GM12875 (cell line): ENCODE results near the gene RASGEF1B.
A peak's percentile ranks its signal among the peaks of the same experiment; 100 is the strongest.

Source experiments
- H3K4me3 ChIP-seq: one replicate; pipeline ENCODE4 v1.5.1; 2011; ENCODE audit warnings: low read depth, low read length, control low read depth
- TF ChIP-seq, protein P1 (sequence below): IDR thresholded peaks from 2 replicates; pipeline ENCODE4 v1.5.1; 2011; ENCODE audit warnings: low read depth, mild to moderate bottlenecking, control low read depth, inconsistent platforms, low read length, moderate library complexity, borderline replicate concordance; ENCODE audit not compliant: insufficient read depth

The RASGEF1B gene

DNA sequence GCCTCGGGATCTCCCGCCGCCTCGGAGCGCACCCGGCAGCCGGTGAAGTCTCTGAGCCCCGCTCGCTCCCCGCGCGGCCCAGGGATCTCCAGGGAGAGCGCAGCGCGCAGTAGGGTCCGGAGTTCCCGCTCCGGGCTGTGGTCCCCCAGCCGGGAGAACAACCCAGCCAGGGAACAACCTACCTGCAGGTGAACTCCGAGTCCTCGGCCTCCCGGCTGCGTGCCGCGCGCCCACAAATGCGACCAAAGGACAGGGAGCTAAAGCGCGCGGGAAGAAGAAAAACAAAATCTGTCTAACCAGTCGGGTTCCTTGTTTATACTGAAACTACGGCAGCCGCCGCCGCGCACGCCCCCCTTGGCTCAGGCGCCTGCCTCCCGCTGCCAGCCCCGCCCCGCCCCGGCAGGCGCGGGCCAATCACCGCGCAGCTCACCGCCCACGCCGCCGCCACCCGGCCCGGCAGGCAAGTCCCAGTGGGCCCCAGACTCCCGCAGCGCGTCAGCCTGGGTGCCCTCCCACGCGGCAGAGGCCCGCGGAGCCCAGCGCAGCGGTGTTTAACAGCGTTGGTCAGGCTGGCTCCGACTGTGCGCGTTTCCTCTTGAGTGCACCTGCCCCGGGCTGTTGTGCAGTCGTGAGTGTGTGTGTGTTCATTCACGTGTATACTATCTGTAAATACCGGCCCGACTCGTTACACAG is at the start of gene RASGEF1B:
Gene RASGEF1B (minus strand): TSS at position 320 of the 693 bp plus-strand sequence. CDS start 12,399 bp downstream, outside the sequence.
- H3K4me3 ChIP-seq: peak within 1 kb of the TSS; percentile 79
- TF ChIP-seq, protein P1, sequence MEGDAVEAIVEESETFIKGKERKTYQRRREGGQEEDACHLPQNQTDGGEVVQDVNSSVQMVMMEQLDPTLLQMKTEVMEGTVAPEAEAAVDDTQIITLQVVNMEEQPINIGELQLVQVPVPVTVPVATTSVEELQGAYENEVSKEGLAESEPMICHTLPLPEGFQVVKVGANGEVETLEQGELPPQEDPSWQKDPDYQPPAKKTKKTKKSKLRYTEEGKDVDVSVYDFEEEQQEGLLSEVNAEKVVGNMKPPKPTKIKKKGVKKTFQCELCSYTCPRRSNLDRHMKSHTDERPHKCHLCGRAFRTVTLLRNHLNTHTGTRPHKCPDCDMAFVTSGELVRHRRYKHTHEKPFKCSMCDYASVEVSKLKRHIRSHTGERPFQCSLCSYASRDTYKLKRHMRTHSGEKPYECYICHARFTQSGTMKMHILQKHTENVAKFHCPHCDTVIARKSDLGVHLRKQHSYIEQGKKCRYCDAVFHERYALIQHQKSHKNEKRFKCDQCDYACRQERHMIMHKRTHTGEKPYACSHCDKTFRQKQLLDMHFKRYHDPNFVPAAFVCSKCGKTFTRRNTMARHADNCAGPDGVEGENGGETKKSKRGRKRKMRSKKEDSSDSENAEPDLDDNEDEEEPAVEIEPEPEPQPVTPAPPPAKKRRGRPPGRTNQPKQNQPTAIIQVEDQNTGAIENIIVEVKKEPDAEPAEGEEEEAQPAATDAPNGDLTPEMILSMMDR: no peak

DNA sequence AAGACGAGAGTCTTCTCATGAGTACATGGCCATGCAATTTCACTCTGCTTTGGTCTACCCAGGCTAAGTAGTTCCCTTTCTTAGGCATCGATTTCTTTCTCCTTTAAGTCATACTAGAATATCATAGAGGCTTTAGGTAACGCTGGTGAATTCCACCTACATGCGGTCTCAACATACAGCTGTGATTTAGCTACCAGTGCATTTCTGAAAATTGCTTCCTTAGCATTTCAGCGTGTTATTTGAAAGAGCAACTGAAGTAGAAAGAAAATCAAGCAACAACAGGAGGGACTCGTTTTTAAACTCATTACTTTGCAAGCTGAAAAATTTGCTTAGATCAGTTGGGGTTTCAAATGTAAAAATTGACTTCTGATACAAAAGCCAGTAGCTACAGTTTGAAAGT is 48.1 kb upstream of the RASGEF1B start:
- TF ChIP-seq, protein P1: no peak
- H3K4me3 ChIP-seq: no peak overlapping the region

DNA sequence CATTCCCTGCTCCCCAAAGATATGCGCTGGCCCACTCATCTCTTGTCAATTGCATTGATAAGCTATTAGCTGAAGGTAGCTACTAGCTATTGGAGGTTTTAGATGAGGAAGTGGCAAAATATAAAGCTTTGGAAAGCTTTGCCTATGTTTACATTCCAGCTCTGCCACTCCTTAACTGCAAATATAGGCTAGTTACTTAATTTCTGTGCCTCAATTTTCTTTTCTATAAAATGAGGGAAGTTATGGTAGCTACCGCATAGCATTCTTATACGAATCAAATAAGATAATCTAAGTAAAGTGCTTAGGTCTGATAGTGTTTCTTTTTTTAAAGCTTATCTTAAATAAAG is 47.7 kb upstream of the RASGEF1B start:
- H3K4me3 ChIP-seq: no peak overlapping the region
- TF ChIP-seq, protein P1: no peak

DNA sequence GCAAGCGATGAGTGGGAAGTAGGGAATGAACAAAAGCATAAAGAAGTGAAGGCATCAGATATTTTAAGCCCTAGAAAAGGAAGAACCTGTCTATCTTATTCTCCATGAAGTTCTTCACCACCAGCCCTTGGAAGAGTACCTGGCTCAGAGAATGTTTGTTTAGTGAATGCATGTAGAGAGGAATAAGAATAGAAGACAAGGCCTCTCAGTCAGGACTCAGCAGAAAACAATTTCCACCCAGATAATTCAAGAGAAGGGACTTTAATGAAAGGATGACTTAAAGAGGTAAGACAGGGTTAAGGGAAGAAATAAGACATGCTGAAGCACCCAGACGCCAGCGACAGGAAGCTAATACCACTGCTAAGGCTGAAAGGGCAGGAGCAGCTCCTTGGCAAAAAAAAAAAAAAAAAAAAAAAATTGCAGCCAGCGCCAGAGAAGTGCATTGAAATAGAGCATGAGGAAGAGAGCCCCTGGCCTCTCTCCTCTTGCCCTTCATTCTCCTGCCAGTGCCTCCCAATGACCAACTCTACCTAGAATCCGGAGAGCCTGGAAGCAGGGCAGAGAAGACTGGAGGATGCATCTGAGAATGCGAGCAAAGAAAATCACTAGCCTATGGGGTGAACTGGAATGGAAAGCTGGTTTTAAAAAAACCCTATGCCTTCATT is 47.2 kb upstream of the RASGEF1B start:
- TF ChIP-seq, protein P1: no peak
- H3K4me3 ChIP-seq: no peak overlapping the region

DNA sequence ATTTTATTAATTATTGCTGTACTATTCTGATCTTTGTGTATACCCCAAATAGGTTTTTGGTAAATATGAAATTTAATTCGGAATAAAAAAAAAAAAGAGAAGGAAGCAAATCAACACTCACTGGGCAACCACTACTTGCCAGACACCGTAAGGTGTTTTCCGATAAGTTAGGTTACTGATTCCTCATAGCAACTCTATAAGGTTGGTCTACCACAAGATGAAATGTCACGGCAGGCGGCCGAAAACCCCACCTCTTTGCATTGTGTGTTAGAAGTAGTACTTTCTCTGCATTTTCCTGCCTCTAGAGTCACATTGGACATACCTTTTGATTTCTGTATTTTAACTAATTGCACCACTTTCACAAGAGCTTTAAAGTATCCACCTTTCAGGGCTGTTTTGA is 44.5 kb upstream of the RASGEF1B start:
- H3K4me3 ChIP-seq: no peak overlapping the region
- TF ChIP-seq, protein P1: no peak

DNA sequence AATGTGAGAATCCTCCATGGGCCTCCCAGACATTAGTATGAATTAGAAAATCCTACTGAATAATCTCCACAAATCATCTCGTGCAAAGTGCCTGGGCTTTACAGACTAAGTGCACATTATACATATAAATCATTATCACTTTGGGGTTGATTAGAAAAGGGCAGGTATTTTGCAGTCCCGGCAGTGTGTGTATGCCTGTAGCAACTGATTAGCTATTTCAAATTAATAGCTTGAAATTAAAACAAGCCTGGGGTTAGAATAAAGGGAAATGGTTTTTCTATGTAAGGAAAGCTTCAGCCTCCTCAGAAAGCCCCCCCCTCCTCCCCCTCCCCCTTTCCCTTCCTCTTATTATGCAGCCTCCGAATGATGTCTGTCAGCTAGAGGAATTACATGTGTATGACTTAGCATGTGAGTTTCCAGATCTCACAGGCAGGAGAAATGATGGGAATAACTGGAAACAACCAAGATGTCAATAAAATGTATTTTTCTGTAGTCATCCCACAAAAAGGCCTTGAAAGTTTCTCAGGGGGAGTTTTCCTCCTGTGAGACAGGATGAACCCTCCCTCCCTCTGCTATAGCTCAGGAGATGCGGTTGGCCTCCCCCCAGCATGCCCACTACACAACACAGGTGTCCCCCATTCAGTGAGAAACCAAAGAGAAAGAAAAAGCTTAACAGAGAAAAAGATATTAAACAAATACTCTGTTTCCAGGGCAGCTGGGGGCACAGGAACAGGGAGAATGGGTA is 41.2 kb upstream of the RASGEF1B start:
- no peak overlapping the region for H3K4me3 ChIP-seq
- TF ChIP-seq, protein P1: no peak
